BLaER1 treated with 17β-estradiol and CSF1 and Interleukin-3, amounts not matched to agents 10 nM and 100 nM (cell line): ENCODE data around the gene MKS1.

ENCODE experiments used
- H3K27ac ChIP-seq, 11 experiments: shearing (Covaris generic); formaldehyde crosslinking; 2 replicates each; pipeline ENCODE4 v1.8.1; 2022
- H3K27me3 ChIP-seq, 11 experiments: shearing (Covaris generic); formaldehyde crosslinking; 2 replicates each; pipeline ENCODE4 v1.8.1; 2022
- H3K36me3 ChIP-seq, 11 experiments: shearing (Covaris generic); formaldehyde crosslinking; 2 replicates each; pipeline ENCODE4 v1.8.1; 2022
- H3K4me1 ChIP-seq, 10 experiments: shearing (Covaris generic); formaldehyde crosslinking; 2 replicates each; pipeline ENCODE4 v1.8.1; 2022
- H3K4me2 ChIP-seq, 11 experiments: shearing (Covaris generic); formaldehyde crosslinking; 2 replicates each; pipeline ENCODE4 v1.8.1; 2022
- H3K4me3 ChIP-seq, 10 experiments: shearing (Covaris generic); formaldehyde crosslinking; 2 replicates each; pipeline ENCODE4 v1.8.1; 2022
- H3K9ac ChIP-seq, 11 experiments: shearing (Covaris generic); formaldehyde crosslinking; 2 replicates each; pipeline ENCODE4 v1.8.1; 2022
- H3K9me3 ChIP-seq, 11 experiments: shearing (Covaris generic); formaldehyde crosslinking; replicated peaks in 1 of 11; 2 replicates each; pipeline ENCODE4 v1.8.1; 2022
- H4K20me1 ChIP-seq, 11 experiments: shearing (Covaris generic); formaldehyde crosslinking; 2 replicates each; pipeline ENCODE4 v1.8.1; 2022
- Cebpa-rat ChIP-seq, 11 experiments: shearing (Covaris generic); IDR thresholded peaks; 2 replicates each; pipeline ENCODE4 v1.8.1; 2022

MKS1 gene

DNA sequence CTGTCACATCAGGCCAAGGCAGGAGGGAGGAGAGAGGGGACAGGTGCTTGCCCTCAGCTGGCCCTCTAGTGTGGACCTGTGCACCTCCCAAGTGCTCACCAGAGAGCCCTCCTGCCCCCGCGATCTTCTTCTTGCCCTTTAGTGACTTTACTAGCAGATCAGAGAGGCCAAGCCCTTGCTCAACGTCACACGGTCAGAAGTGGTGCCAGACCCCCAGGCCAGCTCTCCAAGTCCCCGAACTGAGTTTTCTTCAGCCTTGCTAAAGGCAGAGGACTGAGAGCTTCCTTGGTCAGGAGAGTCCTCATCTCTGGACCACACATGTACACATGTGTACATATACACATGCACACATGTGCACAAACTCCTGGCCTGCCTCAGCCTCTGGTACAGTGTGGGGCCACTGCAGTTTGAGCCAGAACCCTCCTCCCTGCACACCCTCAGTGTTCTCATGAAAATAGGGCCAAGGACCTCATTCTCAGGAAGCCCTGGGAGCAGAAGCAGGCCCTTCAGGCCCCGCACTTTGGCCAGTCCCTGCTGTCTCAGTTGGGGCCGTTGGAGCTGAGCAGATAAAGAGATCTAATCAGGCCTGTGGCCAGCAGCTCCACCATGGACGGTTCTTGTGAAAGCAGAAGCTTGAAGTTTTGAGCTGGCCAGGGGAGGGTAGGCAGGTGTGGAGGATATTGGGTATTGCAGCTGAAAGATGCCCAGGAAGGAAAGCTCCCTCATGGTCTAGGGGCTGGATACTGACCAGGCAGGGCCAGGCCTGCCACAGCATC is 33.9 kb downstream of the MKS1 start:
- peak overlapping the region in 1 of 11 experiments; percentile 2; a peak in 1 of 22 replicates for H3K27ac ChIP-seq
- no peak for TF ChIP-seq Cebpa-rat (IDR thresholded peaks at IDR 0.05)
- H4K20me1 ChIP-seq, result no peaks in the 10 kb centered on the region; a peak in 1 of 22 replicates
- no peaks in the 10 kb centered on the region for H3K36me3 ChIP-seq
- H3K4me1 ChIP-seq, result peaks cover 34 to 50% (median 44%) of the 10 kb centered on the region in 10 experiments
- peak overlapping the region; percentile 46 to 78 (median 72) for H3K4me2 ChIP-seq
- H3K9me3 ChIP-seq, result no peaks in the 10 kb centered on the region
- H3K27me3 ChIP-seq, result no peaks in the 10 kb centered on the region
- H3K9ac ChIP-seq, result no peak overlapping the region
- no peak overlapping the region for H3K4me3 ChIP-seq

DNA sequence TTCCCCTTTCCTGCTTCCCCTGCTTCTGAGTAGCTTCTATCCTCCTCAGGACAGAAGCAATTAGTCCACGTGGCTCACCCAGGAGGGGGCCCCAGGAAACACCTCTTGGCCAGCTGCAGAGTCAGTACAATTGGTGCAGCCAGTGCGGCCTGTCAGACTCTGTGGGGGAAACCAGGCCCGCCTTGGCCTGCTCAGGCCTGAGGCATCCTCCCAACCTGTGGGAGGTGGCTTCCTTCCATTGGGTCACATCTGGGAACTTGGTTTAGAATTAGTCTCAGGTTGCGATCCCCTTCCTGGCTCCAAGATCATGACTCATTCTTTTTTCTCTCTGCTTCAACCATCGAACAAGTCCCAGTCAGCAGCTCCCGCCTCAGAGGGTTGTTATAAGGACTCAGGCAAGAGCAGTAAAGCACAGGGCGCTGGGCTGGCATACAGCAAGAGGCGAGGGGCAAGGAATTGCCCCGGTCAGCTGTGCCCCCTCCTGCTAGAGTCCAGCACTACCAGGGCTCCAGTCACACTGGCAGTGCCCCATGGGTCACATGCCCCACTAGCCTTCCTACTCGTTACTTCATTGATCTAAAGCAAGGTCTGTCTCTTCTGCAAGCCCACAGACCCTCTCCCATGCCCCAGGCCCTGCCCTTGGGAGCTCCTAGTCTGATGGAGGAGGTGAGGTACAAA is 34.6 kb downstream of the MKS1 start:
- Histone ChIP-seq H3K27me3 (no peaks in the 10 kb centered on the region), H3K9ac (no peak overlapping the region), H3K9me3 (no peaks in the 10 kb centered on the region), H3K4me2 (peak overlapping the region; percentile 12 to 77 (median 46); a peak in 17 of 22 replicates), H4K20me1 (no peaks in the 10 kb centered on the region), H3K4me3 (no peak overlapping the region), H3K36me3 (no peaks in the 10 kb centered on the region), H3K4me1 (peaks cover 27 to 43% (median 37%) of the 10 kb centered on the region in 10 experiments), H3K27ac (0 out of 22 replicates have a peak overlapping the region, but pooled peaks of 1 of the 11 experiments have one; percentile 2)
- TF ChIP-seq Cebpa-rat (IDR thresholded peaks at IDR 0.05), result no peak

- Histone ChIP-seq H3K27me3 (no peaks in the 10 kb centered on the region), H3K4me2 (peak overlapping the region in 4 of 11 experiments; percentile 15 to 69 (median 31); a peak in 7 of 22 replicates), H3K4me3 (no peak overlapping the region), H3K4me1 (peaks cover 23 to 37% (median 31%) of the 10 kb centered on the region in 10 experiments), H3K27ac (no peak overlapping the region), H3K9ac (no peak overlapping the region), H3K9me3 (no peaks in the 10 kb centered on the region), H4K20me1 (no peaks in the 10 kb centered on the region), H3K36me3 (no peaks in the 10 kb centered on the region)
- TF ChIP-seq Cebpa-rat (IDR thresholded peaks at IDR 0.05), result no peak
Measured at GRCh38 chr17:58183514-58183913, 35.5 kb downstream of the MKS1 start.

DNA sequence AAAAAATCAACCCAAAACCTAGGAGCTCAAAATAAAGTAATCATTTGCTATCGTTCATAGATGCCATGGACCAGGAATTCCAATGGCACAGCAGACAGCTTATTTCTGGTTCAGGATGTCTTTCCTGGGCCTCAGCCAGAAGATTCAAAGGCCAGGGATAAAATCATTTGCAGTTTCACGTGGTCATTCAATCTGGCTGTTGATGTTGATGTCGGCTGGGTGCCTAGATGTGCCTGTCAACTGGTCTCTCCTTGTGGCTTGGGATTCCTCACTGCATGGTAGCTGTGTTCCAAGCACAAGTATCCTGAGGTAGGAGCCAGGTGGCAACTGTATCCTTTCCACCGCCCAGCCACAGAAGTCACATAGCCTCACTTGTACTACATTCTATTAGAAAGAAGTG is 37.3 kb downstream of the MKS1 start:
- no peaks in the 10 kb centered on the region for H4K20me1 ChIP-seq
- no peaks in the 10 kb centered on the region for H3K36me3 ChIP-seq
- no peak overlapping the region for H3K27ac ChIP-seq
- peaks cover 23 to 37% (median 31%) of the 10 kb centered on the region in 10 experiments for H3K4me1 ChIP-seq
- no peaks in the 10 kb centered on the region for H3K27me3 ChIP-seq
- H3K4me3 ChIP-seq, result no peak overlapping the region
- H3K9me3 ChIP-seq, result no peaks in the 10 kb centered on the region
- TF ChIP-seq Cebpa-rat (IDR thresholded peaks at IDR 0.05), result no peak
- H3K4me2 ChIP-seq, result no peak overlapping the region
- no peak overlapping the region for H3K9ac ChIP-seq

- TF ChIP-seq Cebpa-rat (IDR thresholded peaks at IDR 0.05), result no peak
Measured at GRCh38 chr17:58176200-58176599, 42.9 kb downstream of the MKS1 start.

GRCh38 chr17:58174871-58175270 is 44.2 kb downstream of the MKS1 start:
- Histone ChIP-seq H3K4me1 (no peaks in the 10 kb centered on the region), H3K27me3 (no peaks in the 10 kb centered on the region)
- no peak for TF ChIP-seq Cebpa-rat (IDR thresholded peaks at IDR 0.05)

More at GRCh38 chr17:58176200-58176599, 42.9 kb downstream of the MKS1 start:
- no peak overlapping the region for H3K4me2 ChIP-seq
- no peak overlapping the region for H3K4me3 ChIP-seq
- H3K9ac ChIP-seq, result no peak overlapping the region
- no peaks in the 10 kb centered on the region for H3K36me3 ChIP-seq
- no peak overlapping the region for H3K27ac ChIP-seq
- no peaks in the 10 kb centered on the region for H3K9me3 ChIP-seq
- H4K20me1 ChIP-seq, result no peaks in the 10 kb centered on the region
- H3K27me3 ChIP-seq, result no peaks in the 10 kb centered on the region
- H3K4me1 ChIP-seq, result no peaks in the 10 kb centered on the region

DNA sequence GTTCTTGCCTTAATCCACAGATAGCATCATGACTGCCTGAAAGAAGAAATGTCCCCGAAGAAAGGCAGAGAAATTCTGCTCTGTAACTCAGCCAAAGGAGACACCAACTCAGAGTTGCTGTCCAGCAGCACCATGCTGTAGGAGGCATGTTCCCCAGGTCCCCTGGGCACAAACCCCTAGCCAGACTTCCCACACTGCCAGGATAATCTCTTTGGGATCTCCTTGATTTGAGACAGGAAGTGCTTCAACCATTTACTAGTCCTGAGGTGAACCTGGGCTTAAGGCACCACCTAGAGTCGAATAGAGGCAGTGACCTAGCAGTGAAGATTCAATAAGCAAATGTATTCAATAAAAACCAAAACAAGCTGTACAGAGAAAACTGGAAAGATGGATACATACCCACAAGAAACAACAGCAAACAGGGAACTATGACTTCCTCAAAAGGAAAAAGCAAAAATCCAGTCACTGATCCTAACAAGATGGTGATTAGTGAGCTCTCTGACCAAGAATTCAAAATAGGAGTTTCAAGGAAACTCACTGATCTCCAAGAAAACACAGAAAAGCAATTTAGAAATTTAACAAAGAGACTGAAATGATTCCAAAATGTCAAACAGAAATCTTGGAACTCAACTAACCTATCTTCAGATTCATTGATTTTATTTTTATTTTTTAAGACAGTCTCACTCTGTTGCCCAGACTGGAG is 46.5 kb downstream of the MKS1 start:
- Histone ChIP-seq H4K20me1 (no peaks in the 10 kb centered on the region), H3K4me3 (no peak overlapping the region), H3K27me3 (no peaks in the 10 kb centered on the region), H3K36me3 (no peaks in the 10 kb centered on the region), H3K9ac (no peak overlapping the region), H3K4me1 (no peaks in the 10 kb centered on the region), H3K9me3 (no peaks in the 10 kb centered on the region), H3K27ac (no peak overlapping the region), H3K4me2 (no peak overlapping the region)
- no peak for TF ChIP-seq Cebpa-rat (IDR thresholded peaks at IDR 0.05)

More at GRCh38 chr17:58174871-58175270, 44.2 kb downstream of the MKS1 start:
- Histone ChIP-seq H3K9ac (no peak overlapping the region), H3K36me3 (no peaks in the 10 kb centered on the region), H3K4me2 (no peak overlapping the region), H3K4me3 (no peak overlapping the region), H3K27ac (no peak overlapping the region), H4K20me1 (no peaks in the 10 kb centered on the region), H3K9me3 (no peaks in the 10 kb centered on the region)

GRCh38 chr17:58170622-58171021 is 48.4 kb downstream of the MKS1 start:
- H3K9me3 ChIP-seq, result no peaks in the 10 kb centered on the region
- H3K9ac ChIP-seq, result no peak overlapping the region
- no peaks in the 10 kb centered on the region for H4K20me1 ChIP-seq
- no peaks in the 10 kb centered on the region for H3K27me3 ChIP-seq
- no peaks in the 10 kb centered on the region for H3K4me1 ChIP-seq
- no peak for TF ChIP-seq Cebpa-rat (IDR thresholded peaks at IDR 0.05)
- H3K4me2 ChIP-seq, result no peak overlapping the region; a peak in 1 of 22 replicates
- no peaks in the 10 kb centered on the region for H3K36me3 ChIP-seq
- no peak overlapping the region for H3K27ac ChIP-seq
- no peak overlapping the region for H3K4me3 ChIP-seq

DNA sequence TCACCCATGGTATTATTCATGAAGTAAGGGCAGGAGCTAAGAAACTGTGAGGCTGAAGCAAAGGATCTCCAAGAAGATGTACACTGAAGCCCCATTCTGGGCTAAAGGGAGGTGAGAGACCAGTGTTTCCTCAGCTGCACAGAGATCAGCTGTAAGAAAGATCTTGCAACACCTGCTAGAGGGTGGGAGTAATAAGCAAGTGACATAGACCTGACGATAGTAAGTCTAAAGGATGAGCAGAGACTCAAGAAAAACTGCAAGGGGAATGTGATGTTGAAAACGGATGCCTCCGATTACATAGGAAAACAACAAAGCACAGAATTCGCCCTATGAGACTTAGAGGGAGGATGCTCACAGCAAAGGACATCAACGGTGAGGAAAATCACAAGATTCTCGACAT is 52.4 kb downstream of the MKS1 start, which contains the start of gene OR4D2:
Gene OR4D2, plus strand, starts transcription at position 301 of the 400 bp plus-strand sequence. CDS start 2,674 bp downstream, outside the sequence.
- Histone ChIP-seq H3K27ac (no peak within 1 kb of the TSS), H3K9me3 (no peaks in the 10 kb centered on the region), H3K27me3 (no peaks in the 10 kb centered on the region), H3K4me2 (no peak within 1 kb of the TSS), H3K9ac (no peak within 1 kb of the TSS), H4K20me1 (no peaks in the 10 kb centered on the region), H3K4me1 (no peaks in the 10 kb centered on the region), H3K4me3 (no peak within 1 kb of the TSS), H3K36me3 (no peaks in the 10 kb centered on the region)
- TF ChIP-seq Cebpa-rat (IDR thresholded peaks at IDR 0.05), result no peak
